ENCODE measurements around the gene TSPAN18.

The TSPAN18 gene

DNA sequence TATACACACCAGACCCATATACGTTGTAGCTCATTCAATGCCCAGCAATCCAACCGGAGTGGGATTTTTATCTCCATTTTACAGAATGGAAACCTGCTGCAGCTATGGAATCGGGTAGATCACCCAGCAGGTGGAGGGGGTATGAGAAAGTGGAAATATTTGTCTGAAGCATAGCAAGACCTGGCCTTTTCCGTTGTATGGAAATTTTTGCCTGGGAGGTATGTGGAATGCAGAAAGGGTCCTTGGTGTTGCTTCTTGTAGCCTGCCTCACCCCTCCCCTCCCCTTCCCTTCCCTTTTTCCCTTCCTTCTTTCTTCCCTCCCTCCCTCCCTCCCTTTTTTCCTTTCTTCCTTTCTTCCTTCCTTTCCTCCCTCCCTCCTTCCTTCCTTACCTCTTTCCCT is 15.2 kb downstream of the TSPAN18 start:
- DNase-seq: no peak

DNA sequence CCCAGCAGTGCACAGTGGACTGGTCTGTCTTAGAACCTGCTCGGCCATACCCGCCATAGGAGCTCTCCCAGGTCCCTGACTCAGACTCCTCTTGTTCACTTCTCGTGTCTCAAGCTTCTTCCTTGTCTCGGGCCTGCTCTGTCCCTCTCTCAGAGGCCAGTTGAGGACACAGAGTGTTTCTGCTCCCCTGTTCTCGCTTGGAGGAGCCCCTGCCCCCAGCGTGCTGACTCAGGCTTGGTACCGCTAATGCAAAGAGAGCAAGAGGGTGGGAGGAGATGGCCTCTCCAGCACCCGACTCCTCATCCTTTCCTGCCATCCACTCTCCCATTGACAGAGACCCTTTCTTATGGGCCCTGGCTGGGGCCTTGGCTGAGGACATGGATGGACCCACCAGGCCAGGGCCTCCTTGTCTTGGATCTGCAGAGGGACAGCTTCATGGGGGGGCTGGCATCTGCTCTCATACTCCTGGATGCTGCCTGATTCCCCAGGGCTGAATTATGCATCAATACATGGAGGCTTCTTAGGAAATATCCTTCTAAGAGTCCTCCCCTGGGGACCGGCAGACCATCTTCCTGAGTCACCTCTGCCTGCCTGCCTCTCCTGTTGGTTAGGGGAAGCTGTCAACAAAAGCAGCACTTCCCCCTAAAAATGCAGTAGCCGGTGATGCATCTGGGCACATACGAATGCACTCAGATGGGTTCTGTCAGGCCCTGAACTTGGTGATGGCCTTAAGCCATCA is 15.9 kb downstream of the TSPAN18 start:
- DNase-seq: no peak

DNA sequence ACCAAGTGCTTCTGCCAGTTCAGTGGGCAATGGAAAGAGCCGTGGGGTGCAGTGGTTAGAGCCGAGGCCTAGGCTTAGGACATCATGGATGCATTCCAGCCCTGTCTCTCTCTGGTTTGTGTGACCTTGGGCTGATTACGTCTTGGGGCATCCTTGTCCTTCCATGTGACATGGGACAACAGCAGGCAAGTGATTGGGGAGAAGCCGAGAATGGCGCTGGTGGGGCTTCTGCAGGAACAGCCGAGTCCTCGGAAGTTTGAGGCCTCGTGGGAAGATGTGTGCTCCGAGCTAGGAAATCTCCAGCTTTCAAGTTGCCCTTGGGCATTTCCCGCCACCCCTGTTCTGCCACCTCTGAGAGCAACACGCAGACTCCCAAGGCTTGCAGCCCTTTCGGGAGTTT is 16.6 kb downstream of the TSPAN18 start:
- no peak for DNase-seq

DNA sequence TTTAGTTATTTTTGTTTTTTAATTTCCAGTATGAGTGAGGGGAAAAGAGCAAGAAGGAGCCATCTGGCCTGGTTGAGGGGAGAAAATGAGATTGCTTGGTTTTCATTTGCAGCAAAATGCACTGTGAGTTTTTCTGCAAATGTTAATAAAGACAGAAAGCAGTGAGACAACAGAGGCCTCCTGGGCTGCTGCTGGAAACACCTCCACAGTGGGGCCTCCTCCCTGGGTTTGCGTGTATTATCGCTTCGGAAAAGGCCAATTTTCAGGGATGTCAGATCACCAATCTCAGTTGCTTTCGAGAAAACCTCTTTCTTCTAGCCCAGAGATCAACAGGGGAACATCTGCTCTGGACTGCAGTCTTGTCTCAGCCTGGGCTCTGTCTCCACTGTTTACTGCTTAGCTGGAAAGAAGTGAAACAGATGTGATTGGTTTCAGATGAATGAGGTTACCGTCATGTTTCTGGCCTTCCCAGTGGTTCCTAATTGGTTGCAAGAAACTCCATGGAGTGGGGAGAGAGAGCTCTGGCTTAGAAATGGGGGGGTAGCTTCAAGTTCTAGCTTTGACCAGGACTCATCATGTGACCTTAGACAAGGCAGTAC is 17.3 kb downstream of the TSPAN18 start:
- DNase-seq: no peak

DNA sequence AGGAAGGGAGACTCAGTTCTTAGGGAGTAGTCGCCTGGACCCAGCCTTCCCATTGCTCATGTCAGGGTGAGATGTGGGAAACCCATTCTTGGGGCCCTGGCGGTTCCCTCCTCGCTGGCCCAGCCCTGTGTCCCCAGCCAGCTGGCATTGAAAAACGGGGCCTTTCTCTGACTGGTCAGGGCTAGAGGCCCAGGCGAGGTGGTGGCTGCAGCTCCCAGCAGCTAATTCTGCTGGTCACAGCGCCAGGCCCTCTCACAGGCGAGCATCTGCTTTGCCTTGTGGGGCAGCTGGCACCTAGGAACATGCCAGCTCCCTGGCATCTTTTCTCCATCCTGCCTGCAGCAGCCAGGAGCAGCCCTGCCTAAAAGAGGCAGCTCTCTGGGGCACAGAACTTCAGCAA is 20.1 kb downstream of the TSPAN18 start:
- no peak for DNase-seq

DNA sequence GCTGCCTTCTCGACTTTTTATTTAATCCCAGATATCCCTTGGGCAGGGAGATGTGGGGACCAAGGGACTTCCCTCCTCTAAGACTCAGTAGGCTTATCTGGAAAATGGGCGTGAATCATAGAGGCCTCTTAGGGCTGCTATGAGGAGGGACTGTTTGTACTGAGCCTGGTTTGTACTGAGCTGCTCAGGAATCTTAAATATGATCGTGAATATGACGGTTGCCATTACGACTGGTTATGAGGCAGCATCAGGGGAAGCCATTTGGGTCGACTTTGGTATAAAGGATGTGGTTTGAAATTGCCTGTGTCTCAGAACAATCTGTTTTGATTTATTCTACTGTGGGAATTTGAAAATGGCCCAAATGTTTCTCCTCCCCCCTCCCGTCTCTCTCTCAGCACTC is 20.6 kb downstream of the TSPAN18 start:
- no peak for DNase-seq

DNA sequence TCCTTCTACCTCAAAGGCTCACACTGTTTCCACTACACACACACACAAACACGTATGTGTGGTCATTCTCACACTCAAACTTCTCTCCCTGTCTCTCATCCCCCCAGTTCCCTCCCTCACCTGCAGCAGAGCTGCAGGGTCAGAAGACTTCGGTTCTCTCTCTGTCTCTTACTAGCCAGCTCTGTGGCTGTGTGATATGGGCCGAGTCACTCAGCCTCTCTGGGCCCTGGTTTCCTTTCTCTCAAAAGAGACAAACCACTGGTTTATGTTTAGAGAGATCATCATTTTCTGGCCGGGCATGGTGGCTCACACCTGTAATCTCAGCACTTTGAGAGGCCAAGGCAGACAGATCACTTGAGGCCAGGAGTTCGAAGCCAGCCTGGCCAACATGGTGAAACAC is 21.1 kb downstream of the TSPAN18 start:
- no peak for DNase-seq

DNA sequence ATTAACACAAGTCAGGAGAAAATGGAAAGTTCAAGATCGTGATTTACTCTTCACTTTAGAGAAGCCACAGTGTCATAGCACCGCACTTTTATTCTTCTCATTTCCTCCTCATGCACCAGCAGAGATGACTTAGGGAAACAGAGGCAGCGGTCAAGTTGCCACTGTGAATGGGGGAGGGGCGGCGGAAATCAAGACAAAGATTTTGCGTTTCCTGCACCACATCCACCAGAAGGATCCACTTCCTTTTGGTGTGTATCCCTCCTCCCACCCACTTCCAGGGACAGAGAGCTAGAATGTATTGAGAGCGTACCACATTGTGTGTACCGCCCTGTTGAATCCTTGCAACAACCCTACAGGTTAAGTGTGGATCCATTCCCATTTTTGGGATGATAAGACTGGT is 21.8 kb downstream of the TSPAN18 start:
- no peak for DNase-seq

DNA sequence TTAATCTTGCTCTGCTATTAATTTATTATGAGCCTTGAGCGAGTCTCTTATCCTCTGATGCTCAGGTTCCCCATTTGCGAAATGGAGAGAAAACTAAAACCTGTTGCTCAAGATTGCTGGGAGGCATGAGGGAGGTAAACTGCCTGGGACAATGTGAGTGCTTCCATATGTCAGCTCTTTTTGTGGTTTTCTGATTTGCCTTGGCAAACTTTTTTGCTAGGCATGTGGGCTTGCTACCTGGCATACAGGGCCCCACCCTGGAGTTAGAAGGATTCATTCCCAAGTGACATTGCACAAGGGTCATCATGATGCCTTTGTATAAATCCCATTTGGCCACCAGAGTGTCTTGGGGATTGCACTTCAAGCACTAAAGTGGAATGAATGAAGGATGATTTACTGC is 22.4 kb downstream of the TSPAN18 start:
- DNase-seq: no peak

DNA sequence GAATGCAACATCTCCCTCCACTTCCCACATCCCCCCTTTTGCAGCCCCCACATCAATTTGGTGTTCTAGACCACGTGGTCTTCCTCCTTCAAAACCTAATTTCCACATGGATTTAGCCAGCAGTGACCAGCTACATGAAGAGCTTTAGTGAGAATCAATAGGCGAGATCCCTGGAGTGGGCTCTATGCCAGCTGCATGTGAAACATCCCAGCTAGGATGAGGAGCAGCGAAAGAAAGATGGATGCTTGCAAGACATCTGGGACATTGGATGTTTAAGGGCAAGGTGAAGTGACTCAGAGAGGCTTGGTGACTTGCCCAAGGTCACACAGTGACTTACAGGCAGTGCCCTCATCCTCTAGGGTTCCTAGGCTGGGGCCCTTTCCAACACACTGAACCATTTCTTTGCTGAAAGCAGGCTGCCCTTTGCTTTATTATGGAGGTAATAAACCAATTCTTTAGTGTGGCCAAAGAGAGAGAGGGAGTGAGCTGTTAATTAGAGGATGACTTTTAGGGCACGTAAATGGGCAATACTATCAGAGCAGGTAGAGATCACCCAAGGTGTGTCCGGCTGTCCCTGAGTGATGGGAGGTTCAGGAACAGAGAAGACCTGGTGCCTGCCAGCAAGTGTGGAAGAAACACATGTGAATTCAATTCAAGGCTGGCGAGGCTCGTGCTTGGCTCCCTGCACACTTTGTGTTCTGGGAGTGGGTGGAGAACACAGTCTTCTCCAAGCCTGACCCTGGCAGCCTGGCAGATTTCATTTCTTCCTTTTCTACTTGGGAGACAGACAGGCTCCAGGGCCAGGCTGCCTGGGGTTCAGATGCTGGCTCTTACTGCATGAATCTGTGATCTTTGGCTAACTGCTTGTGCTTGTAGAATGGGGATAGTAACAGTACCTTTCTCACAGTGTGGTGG is 24.0 kb downstream of the TSPAN18 start:
- no peak for DNase-seq

DNA sequence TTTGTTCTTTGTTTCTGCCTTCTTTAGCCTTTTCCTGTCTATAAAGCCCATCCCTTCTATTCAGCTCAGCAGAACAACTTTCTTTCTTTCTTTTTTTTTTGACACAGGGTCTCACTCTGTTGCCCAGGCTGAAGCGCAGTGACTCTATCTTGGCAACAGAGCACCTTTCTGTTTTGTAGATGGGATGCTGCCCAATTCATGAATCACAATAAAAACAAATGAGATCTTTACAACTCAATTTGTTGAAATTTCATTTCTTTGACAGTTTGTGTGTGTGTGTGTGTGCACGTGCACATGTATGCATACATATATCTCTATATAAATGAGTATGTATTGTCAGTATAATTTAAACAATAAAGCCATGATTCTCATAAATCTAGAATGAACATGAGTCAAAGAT is 25.5 kb downstream of the TSPAN18 start:
- no peak for DNase-seq

DNA sequence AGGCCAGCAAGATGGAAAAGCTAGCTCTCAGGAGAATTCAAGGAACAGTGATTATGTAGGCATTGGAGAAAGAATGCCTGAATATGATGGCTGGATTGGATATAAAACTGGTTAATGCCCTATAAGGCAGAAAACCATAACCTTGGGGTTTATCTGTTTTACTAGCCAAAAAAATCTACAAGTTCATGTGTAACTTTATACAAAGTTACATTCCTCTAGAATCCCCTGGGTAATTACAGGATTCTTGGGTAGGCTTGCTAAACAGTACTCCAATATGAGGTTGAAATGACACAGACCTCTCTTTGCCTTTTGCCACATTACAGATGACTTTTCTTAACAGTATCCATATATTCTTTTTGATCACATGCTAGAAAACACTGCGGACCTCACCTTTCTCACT is 26.0 kb downstream of the TSPAN18 start:
- DNase-seq: no peak

DNA sequence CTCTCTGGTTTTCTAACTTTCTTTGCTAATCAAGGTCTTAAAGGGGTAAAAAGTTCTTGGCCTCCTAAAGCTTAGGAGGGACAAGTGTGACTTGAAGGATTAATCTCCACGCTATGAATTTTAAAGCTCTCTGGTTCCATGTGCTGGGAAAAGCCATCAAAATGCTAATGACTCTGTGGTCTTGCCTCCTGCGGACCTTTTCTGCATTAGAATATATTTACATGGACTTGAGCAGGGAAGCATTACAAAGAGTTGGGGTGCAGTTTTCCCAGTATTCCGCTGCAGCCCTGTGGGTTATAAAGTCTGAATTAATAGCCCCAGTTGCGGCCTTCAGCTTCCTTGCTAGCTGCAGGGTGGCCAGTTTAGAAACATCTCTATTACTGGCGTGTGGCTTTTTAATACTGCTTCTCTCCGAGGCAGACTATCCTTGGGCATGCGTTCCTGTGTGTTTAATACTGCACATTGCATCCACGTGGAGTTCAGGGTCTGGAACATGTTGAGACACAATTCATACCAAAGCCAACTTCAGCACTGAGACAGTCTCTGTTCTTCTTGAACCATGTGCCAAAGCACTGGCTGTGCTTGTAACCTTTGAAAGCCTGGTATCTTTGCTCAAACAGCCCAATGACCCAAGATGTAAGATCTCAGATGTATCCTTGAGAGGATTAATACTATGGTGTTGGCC is 27.3 kb downstream of the TSPAN18 start:
- DNase-seq: no peak

DNA sequence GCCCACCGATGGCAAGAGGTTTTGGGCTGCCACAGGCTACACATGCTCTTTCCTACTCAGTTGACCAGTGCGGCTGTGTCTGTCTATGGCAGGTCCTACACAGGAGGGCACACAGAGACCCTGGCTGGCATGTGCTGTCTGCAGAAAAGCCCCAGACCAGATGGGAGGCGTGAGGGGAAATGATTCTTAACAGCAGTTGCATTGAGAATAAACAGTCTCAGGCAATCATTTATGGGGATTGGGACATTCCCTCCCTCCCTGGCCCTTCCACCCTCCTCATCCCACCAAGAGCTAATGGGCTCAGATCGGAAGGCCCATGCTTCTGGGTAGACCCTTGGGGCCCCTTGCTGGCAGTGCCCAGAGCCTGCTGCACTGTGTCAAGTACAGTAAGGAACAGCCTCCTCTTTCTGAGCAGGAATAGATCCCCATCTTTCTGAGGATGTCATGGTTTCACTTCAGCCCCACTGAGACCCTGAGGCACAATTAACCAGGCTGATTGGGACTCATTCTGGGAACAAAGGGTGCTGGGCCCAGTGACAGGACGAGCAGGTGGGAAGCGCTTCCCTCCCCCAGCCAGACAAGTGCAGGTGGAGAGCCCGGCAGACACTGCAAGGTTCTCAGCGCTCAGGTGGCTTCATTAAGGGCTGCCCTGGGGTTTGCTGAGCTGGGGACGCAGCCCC is 28.3 kb downstream of the TSPAN18 start:
- no peak for DNase-seq

DNA sequence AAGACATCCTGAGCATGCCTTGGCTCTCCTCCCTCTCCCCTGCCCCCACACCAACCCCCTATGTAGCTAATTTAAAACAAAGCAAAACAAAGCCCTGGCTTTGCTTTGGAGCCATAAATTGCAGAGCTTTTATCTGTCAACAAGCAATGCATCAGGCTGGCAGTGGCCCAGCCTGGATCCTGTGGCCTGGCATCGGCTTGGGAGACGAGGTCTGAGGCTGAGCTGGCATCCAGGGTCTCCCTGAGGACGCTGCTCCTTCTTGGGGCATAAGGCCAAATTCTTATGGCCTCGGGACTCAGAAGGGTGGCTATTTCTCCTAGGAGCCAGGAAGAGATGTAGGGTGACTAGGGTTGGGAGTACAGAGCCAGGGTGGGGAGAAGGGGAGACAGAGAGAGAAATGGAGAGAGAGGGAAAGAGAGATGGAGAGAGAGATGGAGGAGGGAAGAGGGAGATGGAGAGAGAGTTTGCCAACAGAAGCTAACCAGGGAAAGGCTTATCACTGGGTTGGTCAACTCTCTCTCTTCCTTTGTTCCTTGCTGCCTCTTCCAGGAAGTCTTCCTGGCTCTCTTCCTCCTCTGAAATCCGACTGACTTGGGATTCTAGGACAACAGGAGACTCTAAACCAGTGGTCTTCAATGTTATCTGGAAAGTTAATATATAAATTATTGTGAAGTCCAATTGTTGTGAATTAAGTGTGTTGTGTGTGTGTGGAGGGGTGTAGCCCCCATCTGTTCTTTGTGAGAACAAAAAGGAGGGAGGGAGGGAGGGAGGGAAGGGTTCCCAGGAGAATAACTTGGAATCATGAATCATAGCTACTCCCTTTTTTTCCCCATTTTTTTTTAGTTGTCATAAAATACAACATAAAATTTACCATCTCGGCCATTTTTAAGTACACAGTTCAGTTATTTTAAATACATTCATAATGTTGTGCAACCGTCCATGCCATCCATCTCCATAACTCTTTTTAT is 29.1 kb downstream of the TSPAN18 start:
- no peak for DNase-seq

DNA sequence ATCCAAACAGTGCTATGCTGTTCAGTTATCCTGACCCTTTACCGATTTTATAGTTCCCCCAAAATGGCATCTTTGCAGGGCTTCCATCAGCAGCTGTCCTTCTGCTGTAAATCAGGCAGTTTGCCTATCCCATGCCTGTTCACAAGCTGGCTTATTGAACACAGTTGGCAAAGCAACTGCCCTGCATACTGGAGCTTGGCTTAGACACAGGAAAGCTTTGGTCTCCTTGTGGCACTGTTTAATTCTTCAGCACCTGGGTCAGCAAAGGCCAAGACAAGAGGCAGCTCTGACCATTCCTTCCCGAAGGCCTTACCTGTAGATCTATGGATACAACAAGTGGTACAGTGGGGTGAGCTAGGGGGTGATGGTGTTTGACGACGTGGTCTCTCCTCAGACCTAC is 32.2 kb downstream of the TSPAN18 start:
- no peak for DNase-seq

DNA sequence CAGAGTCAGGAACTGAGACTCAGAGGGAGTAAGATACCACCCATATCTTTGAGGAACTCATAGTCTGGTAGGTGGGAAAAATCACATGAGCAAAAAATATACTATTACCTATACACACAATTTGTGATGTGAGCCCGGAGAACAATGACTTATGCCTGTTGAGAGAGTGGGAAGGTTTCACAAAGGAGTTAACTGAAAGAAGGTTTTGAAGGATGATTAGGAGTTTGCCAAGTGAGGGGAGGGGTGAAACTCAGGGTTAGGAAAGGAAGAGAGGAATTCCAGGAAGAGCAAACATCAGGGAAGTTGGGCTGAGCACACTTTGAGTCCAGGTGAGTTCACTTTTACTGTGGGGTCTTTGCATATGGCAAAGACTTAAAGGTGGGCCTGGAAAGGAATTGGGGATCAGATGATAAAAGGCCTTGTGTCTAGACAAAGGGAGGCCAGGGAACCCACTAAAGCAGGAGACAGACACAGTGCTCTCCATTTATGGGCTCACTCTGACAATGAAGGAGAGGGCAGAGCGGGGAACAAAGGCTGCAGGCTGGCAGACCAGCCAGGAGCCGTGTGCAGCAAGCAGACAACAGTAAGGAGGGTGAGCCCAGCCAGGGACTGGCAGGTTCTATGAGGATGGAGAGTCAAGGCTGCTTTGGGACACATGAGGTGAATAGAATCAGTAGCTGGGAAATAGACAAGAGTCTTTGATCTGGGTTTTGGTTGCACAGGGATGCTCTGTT is 33.1 kb downstream of the TSPAN18 start:
- no peak for DNase-seq

DNA sequence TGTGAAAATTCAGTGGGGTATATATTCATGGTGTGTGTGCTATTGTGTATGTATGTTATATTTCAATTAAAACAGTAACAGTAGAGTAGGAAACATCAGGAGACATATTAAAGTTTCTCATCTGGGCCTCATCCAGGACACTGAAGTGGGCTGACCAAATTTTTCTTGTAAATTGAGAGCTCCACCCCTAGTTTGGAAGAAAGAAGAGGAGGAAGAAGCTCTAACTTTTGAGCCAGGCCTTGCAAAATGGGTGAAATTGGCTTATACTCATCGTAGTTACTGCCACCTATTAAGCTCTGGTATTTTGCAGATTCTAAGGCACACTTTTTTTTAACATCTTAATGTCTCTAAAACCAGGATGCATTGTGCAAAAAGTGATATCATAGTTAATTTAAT is 33.7 kb downstream of the TSPAN18 start:
- no peak for DNase-seq

DNA sequence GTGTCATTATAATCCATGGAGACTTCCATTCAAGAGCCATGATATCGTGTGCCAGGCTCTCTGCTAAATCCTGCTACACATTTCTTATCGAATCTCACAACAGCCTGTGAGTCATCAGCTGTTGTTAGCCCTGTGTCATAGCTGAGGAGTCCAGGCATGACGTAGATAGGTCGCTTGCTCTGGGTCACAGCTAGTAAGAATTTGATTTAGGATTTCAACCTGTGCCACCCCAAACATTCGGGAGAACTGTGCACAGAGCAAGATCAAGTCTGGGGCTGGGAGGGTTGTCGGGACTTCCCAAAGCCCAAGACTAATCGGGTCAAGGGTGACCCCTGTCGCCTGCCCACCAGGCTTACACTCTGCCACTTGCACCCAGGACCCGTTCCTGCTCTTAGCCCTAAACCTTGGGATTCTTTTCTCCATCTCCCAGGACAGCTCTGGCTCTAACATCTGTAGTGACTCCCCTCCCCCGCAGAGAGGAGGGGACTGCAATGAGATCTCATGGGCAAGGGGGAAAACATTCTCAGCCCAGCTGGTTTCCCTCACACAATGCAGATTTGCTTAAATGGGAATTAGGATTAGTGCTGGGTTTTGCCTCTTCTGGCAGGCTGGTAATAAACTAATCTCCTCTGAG is 34.3 kb downstream of the TSPAN18 start:
- DNase-seq: no peak

DNA sequence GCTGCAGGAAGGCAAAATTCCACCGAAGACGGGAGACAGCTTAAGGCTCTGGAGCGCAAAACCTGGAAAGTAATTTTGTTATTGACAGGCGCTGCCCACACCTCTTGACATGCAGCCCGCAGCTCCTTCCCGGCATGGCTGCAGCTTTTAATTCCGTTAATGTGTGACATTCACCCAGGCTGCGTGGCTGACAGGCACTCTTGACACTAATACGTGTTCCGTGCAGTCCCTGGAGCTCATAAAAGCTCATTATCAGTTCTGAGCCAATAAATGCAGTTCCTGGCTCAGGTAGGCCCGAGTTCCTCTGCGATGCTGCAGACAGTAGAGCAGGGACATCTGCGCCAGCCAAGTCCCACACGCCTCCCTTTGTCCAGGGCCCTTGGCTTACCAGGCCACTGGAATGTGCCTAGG is 34.8 kb downstream of the TSPAN18 start:
- no peak for DNase-seq
